Lower leg skin (tissue), 3 donors: Measurements from ENCODE around the gene ACOX3.
"Not testable (repeated sequence)": the region's sequence is repeated elsewhere in the genome, so short reads cannot be mapped to it uniquely, and the experiment has no call there.

Source experiments
- CTCF ChIP-seq, 3 donors: fragments of 450-650 bp; IDR thresholded peaks; one replicate each; pipeline ENCODE4 v1.5.1; 2016; ENCODE audit warnings: antibody characterized with exemption in 3 of 3, mild to moderate bottlenecking in 3 of 3, moderate library complexity in 2 of 3
- POLR2A ChIP-seq, 2 donors: fragments of 450-650 bp; IDR thresholded peaks; one replicate each; pipeline ENCODE4 v1.6.1; 2016 to 2017; ENCODE audit warnings: antibody characterized with exemption in 2 of 2, mild to moderate bottlenecking in 1 of 2, moderate library complexity in 1 of 2

GRCh38 chr4:8406887-8407286 lies 33.6 kb downstream of the ACOX3 start:
- not testable (repeated sequence) for TF ChIP-seq POLR2A, CTCF (IDR thresholded peaks at IDR 0.05)
